Measurements from ENCODE around the gene OR52H1. TPM values are rescaled to one million over a fixed set of nuclear protein-coding genes. Genes with fewer than 3 reads are reported as not detected.

The OR52H1 gene
- total RNA-seq: 0.60 and 0.63 TPM in 2 replicates

DNA sequence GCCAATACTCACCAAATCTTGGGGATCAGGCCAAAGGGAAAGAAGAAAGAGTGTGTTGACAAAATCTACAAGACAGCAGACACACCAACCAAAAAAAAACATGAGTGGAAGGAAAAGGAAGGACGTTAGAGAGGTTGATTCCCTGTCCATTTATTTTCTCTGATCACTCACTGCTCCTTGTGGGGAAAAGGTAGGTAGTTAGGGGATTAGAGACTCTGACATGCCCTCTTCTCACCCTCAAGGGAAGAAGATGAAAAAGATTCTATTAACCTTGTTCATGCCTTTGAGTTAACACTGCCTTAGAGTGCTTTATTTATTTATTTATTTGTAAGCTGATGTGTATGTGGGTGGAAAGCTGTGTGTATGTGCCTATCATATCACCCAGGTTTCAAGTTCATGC lies at the start of gene OR52H1:
OR52H1 (minus strand) TSS at position 101 of the 400 bp plus-strand sequence. CDS start 3,035 bp downstream, outside the sequence.

GRCh38 chr11:5596607-5597201 lies 48.4 kb upstream of the OR52H1 start, which contains the start of gene TRIM6:
TSS of gene TRIM6 (plus strand) at chr11:5596637. CDS start at chr11:5596898, 261 bp downstream.

GRCh38 chr11:5580577-5580976 lies 32.2 kb upstream of the OR52H1 start, which contains the start of gene OR52B6:
TSS of gene OR52B6 (plus strand) at chr11:5580877. CDS start at chr11:5580877, 0 bp downstream.

DNA sequence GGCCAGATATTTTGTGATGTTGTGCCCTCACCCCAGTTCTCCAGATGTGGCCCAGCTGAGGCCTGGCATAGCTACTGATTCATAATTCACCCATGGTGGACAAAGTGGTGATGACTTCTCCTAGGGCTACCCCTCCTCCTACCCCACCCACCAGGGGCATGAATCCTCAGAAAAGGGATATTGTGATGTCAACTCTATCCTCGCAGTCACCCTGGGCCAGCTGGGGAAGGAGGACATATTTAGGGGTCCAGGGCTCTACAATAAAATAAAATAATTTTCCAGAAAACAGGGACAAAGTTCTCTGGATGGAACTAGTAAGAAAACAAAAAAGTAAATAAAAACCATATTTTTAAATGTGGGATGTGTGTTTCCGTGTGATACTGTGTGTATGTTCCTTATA lies 31.7 kb downstream of the OR52H1 start, which contains the start of gene UBQLNL:
UBQLNL (minus strand) TSS at position 101 of the 400 bp plus-strand sequence. CDS start 258 bp downstream, outside the sequence.

DNA sequence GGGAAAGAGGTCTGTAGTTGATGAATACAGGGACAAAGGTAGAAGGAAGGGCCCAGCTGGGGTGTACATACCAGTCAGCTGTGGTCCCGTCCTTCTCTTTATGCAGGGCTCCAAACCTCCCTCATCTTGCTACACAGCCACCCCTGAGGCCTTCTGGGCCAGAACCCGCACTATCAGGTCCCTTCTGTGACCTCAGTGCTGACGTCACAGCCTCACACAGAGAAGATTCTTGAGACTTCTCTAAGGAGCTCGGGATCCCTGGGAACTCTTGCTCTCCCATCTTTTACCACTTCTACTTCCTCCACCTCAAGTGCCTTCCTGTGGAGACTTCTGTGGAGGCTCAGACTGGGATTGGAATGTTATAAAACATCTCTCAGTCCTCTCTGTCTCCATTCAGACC lies 38.5 kb downstream of the OR52H1 start, which contains the start of gene UBQLN3:
UBQLN3 (minus strand) TSS at position 155 of the 400 bp plus-strand sequence. CDS start 399 bp downstream, outside the sequence.

Other genes starting within 250 kb of the OR52H1 start
- gene OR51B4, start 246.6 kb downstream of the OR52H1 start, total RNA-seq: not detected in 2 replicates
- gene OR51B2, start 224.2 kb downstream of the OR52H1 start, total RNA-seq: not detected in 2 replicates
- 0.26 and 0.32 TPM in 2 replicates for gene OR51B5, start 205.0 kb downstream of the OR52H1 start, total RNA-seq
- gene OR51B6, start 197.0 kb downstream of the OR52H1 start, total RNA-seq: not detected in 2 replicates
- not detected in 2 replicates for gene OR51M1, start 164.7 kb downstream of the OR52H1 start, total RNA-seq
- not detected in 2 replicates for gene OR51Q1, start 126.4 kb downstream of the OR52H1 start, total RNA-seq
- gene OR51I1, start 107.0 kb downstream of the OR52H1 start, total RNA-seq: 0.60 TPM in 1 of 2 replicates, not detected in the other
- not detected in 2 replicates for gene OR51I2, start 99.2 kb downstream of the OR52H1 start, total RNA-seq
- not detected in 2 replicates for gene OR52D1, start 59.9 kb downstream of the OR52H1 start, total RNA-seq
- gene UBQLN3, start 38.6 kb downstream of the OR52H1 start, total RNA-seq: 0.09 and 0.16 TPM in 2 replicates
- 0.16 and 0.17 TPM in 2 replicates for gene UBQLNL, start 31.8 kb downstream of the OR52H1 start, total RNA-seq
- gene OR52B6, start 32.3 kb upstream of the OR52H1 start, total RNA-seq: not detected in 2 replicates
- gene TRIM6, start 48.1 kb upstream of the OR52H1 start, total RNA-seq: 2.5 and 3.8 TPM in 2 replicates
- 19.4 and 23.1 TPM in 2 replicates for gene TRIM34, start 76.5 kb upstream of the OR52H1 start, total RNA-seq
- 37.8 and 45.6 TPM in 2 replicates for gene TRIM5, start 136.5 kb upstream of the OR52H1 start, total RNA-seq
- gene TRIM22, start 141.2 kb upstream of the OR52H1 start, total RNA-seq: 151 and 208 TPM in 2 replicates
- gene OR56B1, start 187.9 kb upstream of the OR52H1 start, total RNA-seq: under 0.01 TPM in 1 of 2 replicates, not detected in the other
- gene OR52N4, start 205.7 kb upstream of the OR52H1 start, total RNA-seq: 0.17 TPM in 1 of 2 replicates, not detected in the other
- gene OR52N5, start 234.8 kb upstream of the OR52H1 start, total RNA-seq: not detected in 2 replicates
- gene OR52N1, start 242.7 kb upstream of the OR52H1 start, total RNA-seq: not detected in 2 replicates

All from bronchial smooth muscle cell (primary cell).